ENCODE data around the gene NAA11.
"Not testable (repeated sequence)": the region's sequence is repeated elsewhere in the genome, so short reads cannot be mapped to it uniquely, and the experiment has no call there.

Gene NAA11

GRCh38 chr4:79308137-79308536 lies 17.7 kb downstream of the NAA11 start:
- no peak for FAIRE-seq

- no peak for FAIRE-seq
Observed at GRCh38 chr4:79306795-79307194, 19.1 kb downstream of the NAA11 start.

GRCh38 chr4:79300280-79300679 lies 25.6 kb downstream of the NAA11 start:
- FAIRE-seq, result no peak

GRCh38 chr4:79298484-79298883 lies 27.4 kb downstream of the NAA11 start:
- no peak for FAIRE-seq

- no peak for FAIRE-seq
Observed at GRCh38 chr4:79298027-79298426, 27.8 kb downstream of the NAA11 start.

- FAIRE-seq, result no peak
Observed at GRCh38 chr4:79297479-79297878, 28.4 kb downstream of the NAA11 start.

GRCh38 chr4:79296768-79297428 lies 29.0 kb downstream of the NAA11 start:
- no peak for FAIRE-seq

GRCh38 chr4:79295086-79295485 lies 30.8 kb downstream of the NAA11 start:
- no peak for FAIRE-seq

GRCh38 chr4:79294064-79294463 lies 31.8 kb downstream of the NAA11 start:
- FAIRE-seq, result no peak

GRCh38 chr4:79292008-79292407 lies 33.9 kb downstream of the NAA11 start:
- no peak for FAIRE-seq

GRCh38 chr4:79290376-79290775 lies 35.5 kb downstream of the NAA11 start:
- no peak for FAIRE-seq

GRCh38 chr4:79288185-79288584 lies 37.7 kb downstream of the NAA11 start:
- no peak for FAIRE-seq

- no peak for FAIRE-seq
Observed at GRCh38 chr4:79287718-79288117, 38.1 kb downstream of the NAA11 start.

- FAIRE-seq, result no peak
Observed at GRCh38 chr4:79287076-79287475, 38.8 kb downstream of the NAA11 start.

GRCh38 chr4:79281566-79282359 lies 44.1 kb downstream of the NAA11 start:
- no peak for FAIRE-seq

GRCh38 chr4:79277467-79277866 lies 48.4 kb downstream of the NAA11 start:
- not testable (repeated sequence) for FAIRE-seq

GRCh38 chr4:79273915-79274314 lies 51.9 kb downstream of the NAA11 start:
- no peak for FAIRE-seq

GRCh38 chr4:79272761-79273160 lies 53.1 kb downstream of the NAA11 start:
- FAIRE-seq, result no peak

GRCh38 chr4:79272126-79272525 lies 53.7 kb downstream of the NAA11 start:
- FAIRE-seq, result no peak

GRCh38 chr4:79267671-79268070 lies 58.2 kb downstream of the NAA11 start:
- FAIRE-seq, result no peak

Data from TTC549 (cell line).